Colon (tissue), 2 donors: ENCODE data around the gene SOHLH2.

Source experiments
- FAIRE-seq: peaks from 2 replicates; lab custom pipeline; 2012; peaks lifted over from hg19 to GRCh38; lab: Jason Lieb, UNC
- donor health status: control.
- donor health status: control.

The SOHLH2 gene

GRCh38 chr13:36188441-36188840 is 25.9 kb downstream of the SOHLH2 start:
- FAIRE-seq, result no peak

GRCh38 chr13:36183901-36184300 is 30.5 kb downstream of the SOHLH2 start:
- FAIRE-seq, result no peak

- FAIRE-seq, result no peak
Measured at GRCh38 chr13:36175621-36176020, 38.7 kb downstream of the SOHLH2 start.

- FAIRE-seq, result no peak
Measured at GRCh38 chr13:36174923-36175322, 39.4 kb downstream of the SOHLH2 start.

- FAIRE-seq, result no peak
Measured at GRCh38 chr13:36173571-36174322, 40.6 kb downstream of the SOHLH2 start.

GRCh38 chr13:36166046-36166445 is 48.3 kb downstream of the SOHLH2 start:
- no peak for FAIRE-seq

- no peak for FAIRE-seq
Measured at GRCh38 chr13:36163809-36164308, 50.5 kb downstream of the SOHLH2 start.

- FAIRE-seq, result no peak
Measured at GRCh38 chr13:36163286-36163685, 51.1 kb downstream of the SOHLH2 start.

GRCh38 chr13:36160297-36160696 is 54.1 kb downstream of the SOHLH2 start:
- FAIRE-seq, result no peak

GRCh38 chr13:36158611-36159010 is 55.7 kb downstream of the SOHLH2 start:
- FAIRE-seq, result no peak

GRCh38 chr13:36157480-36157879 is 56.9 kb downstream of the SOHLH2 start:
- FAIRE-seq, result no peak

GRCh38 chr13:36154567-36155291 is 59.6 kb downstream of the SOHLH2 start:
- FAIRE-seq, result no peak

GRCh38 chr13:36151591-36151990 is 62.8 kb downstream of the SOHLH2 start:
- FAIRE-seq, result no peak

- no peak for FAIRE-seq
Measured at GRCh38 chr13:36148446-36148845, 65.9 kb downstream of the SOHLH2 start.

- FAIRE-seq, result no peak
Measured at GRCh38 chr13:36147330-36147729, 67.0 kb downstream of the SOHLH2 start.

- FAIRE-seq, result no peak
Measured at GRCh38 chr13:36146511-36147269, 67.7 kb downstream of the SOHLH2 start.

GRCh38 chr13:36143738-36144137 is 70.6 kb downstream of the SOHLH2 start:
- FAIRE-seq, result no peak

GRCh38 chr13:36142735-36143134 is 71.6 kb downstream of the SOHLH2 start:
- no peak for FAIRE-seq

- no peak for FAIRE-seq
Measured at GRCh38 chr13:36135876-36136275, 78.5 kb downstream of the SOHLH2 start.

GRCh38 chr13:36134632-36135031 is 79.7 kb downstream of the SOHLH2 start:
- FAIRE-seq, result no peak

- FAIRE-seq, result no peak
Measured at GRCh38 chr13:36133950-36134626, 80.3 kb downstream of the SOHLH2 start.

GRCh38 chr13:36132376-36132775 is 82.0 kb downstream of the SOHLH2 start:
- FAIRE-seq, result no peak
